GM18907 (cell line): Measurements from ENCODE around the gene APLP2.
"Not testable (repeated sequence)": the region's sequence is repeated elsewhere in the genome, so short reads cannot be mapped to it uniquely, and the experiment has no call there.

Experiments
- ATAC-seq: cut with Tn5 transposase; IDR thresholded peaks from one replicate; pipeline ENCODE4 v1.9.1; 2021; ENCODE audit warnings: mild to moderate bottlenecking, moderate library complexity; ENCODE audit not compliant: unreplicated experiment

APLP2 gene

GRCh38 chr11:130163346-130164220 lies 93.9 kb downstream of the APLP2 start:
- ATAC-seq, result no peak

- ATAC-seq, result no peak
Observed at GRCh38 chr11:130164221-130164570, 94.5 kb downstream of the APLP2 start.

- ATAC-seq, result no peak
Observed at GRCh38 chr11:130165601-130166456, 96.1 kb downstream of the APLP2 start.

- no peak for ATAC-seq
Observed at GRCh38 chr11:130166457-130166784, 96.7 kb downstream of the APLP2 start.

GRCh38 chr11:130167146-130167545 lies 97.5 kb downstream of the APLP2 start:
- no peak for ATAC-seq

- ATAC-seq, result no peak
Observed at GRCh38 chr11:130168105-130168504, 98.4 kb downstream of the APLP2 start.

GRCh38 chr11:130170345-130170744 lies 100.7 kb downstream of the APLP2 start:
- no peak for ATAC-seq

- no peak for ATAC-seq
Observed at GRCh38 chr11:130171534-130171933, 101.8 kb downstream of the APLP2 start.

- ATAC-seq, result not testable (repeated sequence)
Observed at GRCh38 chr11:130172001-130172400, 102.3 kb downstream of the APLP2 start.

GRCh38 chr11:130174642-130175041 lies 104.9 kb downstream of the APLP2 start:
- no peak for ATAC-seq

- no peak for ATAC-seq
Observed at GRCh38 chr11:130175898-130176297, 106.2 kb downstream of the APLP2 start.

- ATAC-seq, result no peak
Observed at GRCh38 chr11:130177782-130178181, 108.1 kb downstream of the APLP2 start.

GRCh38 chr11:130178441-130179339 lies 109.0 kb downstream of the APLP2 start:
- ATAC-seq, result no peak

GRCh38 chr11:130179396-130180306 lies 110.0 kb downstream of the APLP2 start:
- no peak for ATAC-seq

GRCh38 chr11:130180491-130180890 lies 110.8 kb downstream of the APLP2 start:
- peak; percentile 50 for ATAC-seq

GRCh38 chr11:130180896-130181294 lies 111.2 kb downstream of the APLP2 start:
- no peak for ATAC-seq

GRCh38 chr11:130181295-130182272 lies 111.9 kb downstream of the APLP2 start:
- peak; percentile 60 for ATAC-seq

GRCh38 chr11:130183878-130184610 lies 114.3 kb downstream of the APLP2 start:
- ATAC-seq, result no peak
